H4 (cell line): Measurements from ENCODE around the gene A4GALT. TPM values are rescaled to one million over a fixed set of nuclear protein-coding genes. Genes with fewer than 3 reads are reported as not detected.
"Not testable (repeated sequence)": the region's sequence is repeated elsewhere in the genome, so short reads cannot be mapped to it uniquely, and the experiment has no call there.

Source experiments
- DNase-seq: peaks from one replicate; pipeline ENCODE4 v3.0.0-alpha.2; 2015; ENCODE audit warnings: low spot score
- total RNA-seq: library from RNA; depleted of rRNA; stranded (reverse); fragments of >200 nt; shearing (Covaris generic); gene quantifications from 2 replicates; pipeline ENCODE4 v1.2.3, GENCODE V29; 2014

The A4GALT gene
- total RNA-seq, 1 experiment from 2014 or later: 0.48 TPM

DNA sequence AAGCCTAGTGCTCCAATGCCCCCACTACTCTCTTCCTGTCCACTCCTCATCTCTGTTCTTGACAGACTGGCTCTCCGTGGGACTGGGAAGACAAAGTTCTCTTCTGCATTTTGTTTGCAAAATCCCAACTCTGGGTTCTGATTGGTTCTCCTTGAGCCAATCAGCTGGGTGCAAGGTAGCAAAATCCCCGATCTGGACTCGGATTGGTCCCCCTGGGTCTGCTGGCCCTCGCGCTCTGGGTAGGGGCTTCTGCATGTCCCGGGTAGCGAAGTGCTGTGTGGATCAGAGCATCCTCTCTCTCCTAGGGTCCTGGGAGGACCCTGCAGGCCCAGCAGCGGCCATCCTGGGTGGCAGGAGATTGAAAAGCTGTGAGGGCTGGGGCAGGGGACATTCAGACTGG, 22.3 kb upstream of the A4GALT start:
- no peak for DNase-seq

DNA sequence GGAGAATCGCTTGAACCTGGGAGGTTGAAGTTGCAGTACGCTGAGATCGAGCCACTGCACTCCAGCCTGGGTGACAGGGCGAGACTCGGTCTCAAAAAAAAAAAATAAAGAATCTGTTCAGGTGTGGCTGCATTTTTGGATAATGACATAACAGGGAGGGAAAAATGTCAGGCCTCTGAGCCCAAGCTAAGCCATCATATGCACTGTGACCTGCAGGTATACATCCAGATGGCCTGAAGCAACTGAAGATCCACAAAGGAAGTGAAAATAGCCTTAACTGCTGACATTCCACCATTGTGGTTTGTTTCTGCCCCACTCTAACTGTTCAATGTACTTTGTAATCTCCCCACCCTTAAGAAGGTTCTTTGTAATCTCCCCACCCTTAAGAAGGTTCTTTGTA, 19.6 kb upstream of the A4GALT start:
- not testable (repeated sequence) for DNase-seq

DNA sequence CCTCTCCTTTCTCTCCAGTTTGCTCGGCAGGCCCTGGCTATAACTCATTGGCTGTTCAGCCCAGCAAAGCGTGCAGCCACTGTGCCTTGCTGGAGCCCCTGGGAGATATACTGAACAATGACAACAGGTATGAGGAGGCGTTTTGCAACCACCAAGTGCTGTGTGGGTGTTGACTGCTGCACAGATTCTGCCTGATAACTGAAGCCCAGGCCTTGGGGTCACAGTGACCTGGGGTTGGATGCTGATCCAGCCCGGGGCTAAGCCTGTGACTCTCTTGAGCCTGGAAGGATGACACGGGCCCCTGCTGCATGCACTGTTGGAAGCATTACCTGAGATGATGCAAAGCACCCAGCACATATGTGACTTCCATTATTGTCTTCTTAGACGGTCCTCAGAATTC, 13.7 kb upstream of the A4GALT start:
- DNase-seq: no peak

DNA sequence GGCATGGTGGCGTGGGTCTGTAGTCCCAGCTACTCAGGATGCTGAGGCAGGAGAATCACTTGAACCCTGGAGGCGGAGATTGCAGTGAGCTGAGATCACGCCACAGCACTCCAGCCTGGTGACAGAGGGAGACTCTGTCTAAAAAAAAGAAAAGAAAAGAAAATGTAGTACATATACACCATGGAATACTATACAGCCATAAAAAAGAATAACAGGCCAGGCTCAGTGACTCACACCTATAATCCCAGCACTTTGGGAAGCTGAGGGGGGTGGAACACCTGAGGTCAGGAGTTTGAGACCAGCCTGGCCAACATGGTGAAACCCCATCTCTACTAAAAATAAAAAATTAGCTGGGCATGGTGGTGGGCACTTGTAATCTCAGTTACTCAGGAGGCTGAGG, 12.7 kb upstream of the A4GALT start:
- not testable (repeated sequence) for DNase-seq

DNA sequence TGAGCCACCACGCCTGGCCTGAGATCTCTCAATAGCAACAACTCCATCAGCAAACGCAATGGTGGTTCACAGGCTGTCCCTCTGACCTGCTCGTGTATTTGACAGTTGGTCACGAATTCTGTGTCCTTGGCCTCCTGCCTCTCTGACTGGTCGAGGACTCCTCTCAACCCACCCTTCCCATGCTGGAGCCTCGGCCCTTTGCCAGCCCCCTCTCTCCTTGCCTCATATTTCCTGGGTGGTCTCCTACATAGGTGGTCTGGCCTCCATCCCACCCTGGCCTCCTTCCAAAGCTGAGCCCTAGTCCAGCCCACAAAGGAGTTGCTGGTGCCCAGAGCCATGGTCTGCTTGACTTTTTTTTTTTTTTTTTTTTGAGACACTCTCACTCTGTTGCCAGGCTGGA, 11.4 kb upstream of the A4GALT start:
- no peak for DNase-seq

DNA sequence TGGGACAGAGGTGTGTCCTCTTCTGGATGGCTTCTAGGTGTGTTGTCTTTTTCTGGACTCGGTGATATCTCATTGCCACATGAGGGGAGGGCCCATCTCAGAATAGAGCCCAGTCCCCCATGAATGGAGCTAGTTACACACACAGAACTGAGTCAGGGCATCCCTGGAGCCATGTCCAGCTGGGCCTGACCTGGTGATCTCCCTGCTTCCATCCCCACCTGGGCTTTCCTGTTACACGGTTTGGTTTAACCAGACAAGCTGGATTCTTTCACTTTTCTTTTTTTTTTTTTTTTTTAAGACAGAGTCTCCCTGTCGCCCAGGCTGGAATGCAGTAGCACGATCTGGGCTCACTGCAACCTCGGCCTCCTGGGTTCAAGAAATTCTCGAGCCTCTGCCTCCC, 6.1 kb upstream of the A4GALT start:
- DNase-seq: no peak

DNA sequence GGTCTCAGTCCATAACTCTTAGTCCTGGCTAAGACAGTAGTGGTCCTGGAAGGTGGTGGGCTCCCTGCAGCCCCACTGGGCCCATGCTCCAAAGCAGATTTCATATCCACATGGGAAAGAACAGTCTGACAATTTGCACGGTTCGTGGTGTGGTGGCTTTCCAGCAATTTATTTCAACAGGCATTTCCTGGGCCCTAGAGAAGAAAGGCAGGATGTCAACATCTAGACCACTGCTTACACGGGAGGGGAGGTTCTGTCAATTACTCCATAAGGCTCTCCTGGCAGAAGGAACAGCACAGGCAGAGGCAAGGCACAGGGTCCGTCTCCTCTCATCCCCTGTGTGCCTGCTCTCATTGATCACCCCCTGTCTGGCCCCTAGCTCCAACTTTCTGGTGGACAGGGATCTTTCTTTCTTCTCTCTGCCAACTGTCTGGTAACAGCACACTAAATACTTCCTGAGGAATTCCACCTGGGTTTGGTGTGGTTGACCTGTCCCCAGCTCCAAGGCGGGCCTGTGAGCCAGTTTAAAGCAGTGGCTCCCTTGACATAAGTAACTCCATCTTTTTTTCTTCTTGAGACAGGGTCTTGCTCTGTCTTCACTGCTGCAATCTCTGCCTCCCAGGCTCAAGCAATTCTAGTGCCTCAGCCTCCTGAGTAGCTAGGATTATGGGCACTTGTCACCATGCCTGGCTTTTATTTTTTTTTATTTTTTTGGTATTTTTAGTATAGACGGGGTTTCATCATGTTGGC, 5.1 kb upstream of the A4GALT start:
- DNase-seq: peak; percentile 43

DNA sequence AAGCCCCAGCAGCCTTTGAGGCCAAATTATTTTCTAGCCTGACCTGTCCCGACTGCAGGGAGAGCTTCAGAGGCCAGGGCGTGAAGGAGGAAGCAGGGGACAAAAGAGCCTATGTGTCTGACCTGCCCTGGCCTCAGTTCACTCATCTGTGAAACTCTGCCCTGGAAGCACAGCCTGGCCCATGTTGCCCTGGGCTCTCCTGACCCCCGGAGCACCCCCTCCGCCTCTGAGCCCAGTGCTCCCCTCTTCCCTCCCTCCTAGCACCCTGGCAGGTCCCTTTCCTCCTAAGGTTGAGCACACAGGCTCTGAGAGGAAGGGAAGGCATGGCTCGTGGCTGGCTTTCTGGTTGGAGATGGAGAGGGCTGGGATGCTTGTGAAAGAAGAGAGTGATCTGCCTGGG, 3.4 kb upstream of the A4GALT start:
- DNase-seq: no peak

DNA sequence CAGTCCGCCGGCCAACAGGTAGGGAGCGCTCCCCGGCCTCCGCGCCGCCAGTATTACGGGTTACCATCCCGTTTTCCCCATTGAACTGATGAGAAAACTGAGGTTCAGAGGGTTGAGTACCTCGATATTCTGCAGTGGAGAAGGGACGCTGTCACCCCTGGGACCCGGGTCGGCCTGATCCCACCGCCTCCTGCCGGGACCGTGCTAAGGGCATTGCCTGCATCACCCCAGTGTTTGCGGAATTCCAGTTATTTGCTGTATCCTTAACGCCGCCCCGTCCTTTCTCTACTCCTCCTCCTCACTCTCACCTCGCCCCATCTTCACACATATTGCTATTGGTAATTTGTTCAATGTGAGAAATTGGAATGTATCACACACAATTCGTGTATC, 370 bp upstream of the A4GALT start:
- DNase-seq: no peak

DNA sequence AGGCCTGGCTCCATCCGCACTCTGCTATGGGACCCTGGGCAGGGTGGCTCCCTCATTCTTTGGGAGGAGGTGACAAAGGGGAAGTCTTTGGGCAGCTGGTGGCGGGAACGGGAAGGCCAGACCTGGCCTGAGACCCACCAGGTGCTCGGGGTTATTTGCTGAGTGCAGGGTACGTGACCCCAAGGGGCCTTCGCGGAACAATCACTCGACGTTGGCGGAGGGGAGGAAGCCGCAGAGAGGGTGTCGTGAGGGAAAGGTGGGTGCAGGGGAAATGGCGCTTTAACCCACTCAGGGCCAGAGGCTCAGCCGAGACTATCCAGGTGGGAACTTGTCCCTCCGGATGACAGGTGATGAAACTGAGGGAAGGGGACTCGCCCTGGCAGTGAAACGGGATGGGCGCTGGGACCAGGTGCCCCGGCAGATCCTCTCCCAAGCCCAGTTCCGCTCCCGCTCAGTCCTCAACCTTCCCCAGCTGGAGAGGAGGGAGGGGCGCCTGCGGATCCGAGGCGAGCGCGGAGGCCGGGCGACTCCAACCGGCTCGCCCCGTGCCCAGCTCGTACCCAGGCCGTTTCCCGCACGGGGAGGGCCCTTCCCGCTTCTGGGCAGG, 911 bp downstream of the A4GALT start:
- DNase-seq: no peak

DNA sequence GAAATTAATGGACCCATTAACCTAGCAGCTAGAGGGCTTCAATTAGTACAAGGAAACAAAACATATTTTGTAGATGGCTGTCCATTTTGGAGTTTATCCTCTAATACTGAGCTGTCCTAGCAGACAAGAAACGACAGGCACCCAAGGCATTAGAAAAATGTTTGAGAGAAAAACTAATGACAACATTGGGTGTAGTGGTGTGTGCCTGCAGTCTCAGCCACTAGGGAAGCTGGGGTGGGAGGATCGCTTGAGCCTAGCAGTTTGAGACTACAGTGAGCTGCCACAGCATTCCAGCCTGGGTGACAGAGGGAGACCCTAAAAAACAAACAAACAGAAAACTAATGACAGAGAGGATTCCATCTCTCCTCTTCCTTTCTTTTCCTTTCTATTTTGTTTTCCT, 1.5 kb downstream of the A4GALT start:
- no peak for DNase-seq

DNA sequence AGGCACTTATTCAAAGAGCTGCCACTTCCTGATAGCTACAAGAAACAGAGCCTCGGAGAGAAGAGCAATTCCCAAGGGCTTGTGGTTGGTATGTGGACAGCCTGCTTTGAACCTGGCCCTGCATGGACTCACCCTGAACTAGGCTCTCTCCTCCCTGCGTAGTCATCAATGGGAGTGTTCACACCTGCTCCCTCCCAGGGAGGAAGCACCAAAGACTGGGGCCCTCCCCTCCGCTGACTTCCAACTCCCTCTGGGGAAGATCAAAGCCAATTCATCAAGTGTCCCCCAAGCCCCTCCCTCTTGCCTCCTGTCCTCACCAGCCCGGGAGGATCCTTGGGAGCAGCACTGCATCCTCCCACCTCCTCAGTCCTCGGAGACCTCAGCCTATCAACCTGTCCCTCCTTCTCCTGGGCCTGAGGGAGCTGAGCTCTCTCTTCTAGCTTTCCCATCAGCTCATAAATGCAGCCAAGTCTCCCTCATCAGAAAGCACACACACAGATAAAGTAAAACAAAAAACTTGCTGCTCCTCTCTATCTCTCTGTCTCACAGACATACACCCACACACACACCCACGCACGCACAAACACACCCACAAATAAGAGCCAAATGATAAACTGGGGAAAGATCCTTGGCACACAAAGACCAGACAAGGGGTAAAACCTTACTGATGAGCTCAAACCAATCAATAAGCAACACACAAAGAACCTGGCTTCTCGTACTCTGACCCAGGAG, 3.3 kb downstream of the A4GALT start:
- DNase-seq: no peak

DNA sequence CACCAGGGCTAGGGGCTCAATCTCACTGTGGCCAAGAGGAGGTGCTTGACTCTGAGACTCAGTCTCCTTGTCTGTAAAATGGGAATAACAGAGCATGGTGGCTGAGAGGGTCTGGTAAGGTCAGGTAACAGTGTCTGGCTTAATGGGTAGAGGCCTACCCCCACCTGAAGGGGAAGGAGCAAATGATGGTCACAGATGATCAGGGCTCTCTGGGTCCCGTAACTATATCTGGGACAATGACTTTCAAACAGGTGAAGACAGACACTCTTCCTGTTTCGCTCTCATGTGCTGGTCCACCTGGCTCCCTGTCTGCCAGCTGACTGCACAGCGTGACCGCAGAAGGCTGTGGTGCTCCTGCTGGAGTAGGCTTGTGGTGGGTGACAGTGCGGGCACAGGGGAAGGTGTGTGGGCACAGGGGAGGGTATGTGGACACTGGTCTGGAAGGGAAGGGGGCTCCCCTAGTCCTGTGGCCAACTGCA, 4.0 kb downstream of the A4GALT start:
- DNase-seq: no peak

DNA sequence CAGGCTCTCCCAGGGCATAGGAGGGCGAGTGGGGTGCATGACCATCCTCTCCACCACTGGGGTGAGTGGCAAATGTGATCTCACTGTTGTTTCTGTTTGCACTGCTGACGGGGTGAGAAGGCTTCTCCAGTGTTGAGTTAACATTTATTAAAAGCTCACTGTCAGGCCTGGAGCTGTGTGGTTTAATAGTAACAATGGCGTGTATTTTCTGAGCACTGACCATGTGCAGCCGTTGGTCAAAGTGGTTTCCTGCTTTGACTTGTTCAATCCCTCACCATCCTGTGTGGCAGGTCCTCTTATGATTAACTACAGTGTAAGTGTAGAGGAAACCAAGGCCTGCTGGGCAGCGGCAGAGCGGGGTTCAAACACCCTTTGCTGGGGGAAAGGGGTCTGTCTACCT, 4.4 kb downstream of the A4GALT start:
- DNase-seq: no peak

DNA sequence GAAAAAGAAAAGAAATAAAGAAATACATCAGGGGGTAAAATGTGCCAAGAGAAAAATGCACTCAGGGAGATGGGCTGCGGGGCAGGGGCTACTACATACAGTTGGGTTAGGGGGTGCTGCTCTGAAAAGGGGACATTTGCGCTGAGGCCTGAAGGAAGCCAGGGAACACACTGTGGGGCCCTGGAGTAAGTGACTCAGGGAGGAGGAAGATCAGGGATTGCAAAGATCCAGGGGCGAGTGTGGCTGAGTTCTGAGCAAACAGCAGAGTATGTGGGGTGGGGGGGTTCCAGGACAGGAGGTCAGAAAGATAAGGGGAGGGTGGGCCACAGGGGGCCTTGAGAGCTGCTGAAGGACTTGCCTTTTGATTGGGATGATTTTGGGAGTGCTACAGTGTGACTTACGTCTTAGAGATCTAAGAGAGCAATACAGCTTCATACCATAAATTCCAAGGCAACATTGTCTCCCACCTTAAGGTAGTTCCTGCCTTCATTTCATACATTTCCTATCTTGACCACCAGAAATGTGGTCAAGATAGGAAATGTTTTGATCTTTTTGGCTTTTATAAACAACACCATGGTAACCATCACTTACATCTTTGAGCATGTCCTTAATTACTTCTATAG, 5.8 kb downstream of the A4GALT start:
- no peak for DNase-seq

DNA sequence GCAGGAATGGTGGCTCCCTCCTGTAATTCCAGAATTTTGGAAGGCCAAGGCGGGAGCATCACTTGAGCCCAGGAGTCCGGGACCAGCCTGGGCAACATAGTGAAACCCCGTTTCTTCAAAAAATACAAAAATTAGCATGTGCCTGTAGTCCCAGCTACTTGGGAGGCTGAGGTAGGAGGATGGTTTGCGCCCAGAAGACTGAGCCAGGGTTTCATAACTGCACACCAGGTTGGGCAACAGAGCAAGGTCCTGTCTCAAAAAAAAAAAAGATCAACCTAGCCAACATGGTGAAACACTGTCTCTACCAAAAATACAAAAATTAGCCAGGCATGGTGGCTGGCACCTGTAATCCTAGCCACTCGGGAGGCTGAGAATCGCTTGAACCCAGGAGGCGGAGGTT, 6.4 kb downstream of the A4GALT start:
- no peak for DNase-seq

DNA sequence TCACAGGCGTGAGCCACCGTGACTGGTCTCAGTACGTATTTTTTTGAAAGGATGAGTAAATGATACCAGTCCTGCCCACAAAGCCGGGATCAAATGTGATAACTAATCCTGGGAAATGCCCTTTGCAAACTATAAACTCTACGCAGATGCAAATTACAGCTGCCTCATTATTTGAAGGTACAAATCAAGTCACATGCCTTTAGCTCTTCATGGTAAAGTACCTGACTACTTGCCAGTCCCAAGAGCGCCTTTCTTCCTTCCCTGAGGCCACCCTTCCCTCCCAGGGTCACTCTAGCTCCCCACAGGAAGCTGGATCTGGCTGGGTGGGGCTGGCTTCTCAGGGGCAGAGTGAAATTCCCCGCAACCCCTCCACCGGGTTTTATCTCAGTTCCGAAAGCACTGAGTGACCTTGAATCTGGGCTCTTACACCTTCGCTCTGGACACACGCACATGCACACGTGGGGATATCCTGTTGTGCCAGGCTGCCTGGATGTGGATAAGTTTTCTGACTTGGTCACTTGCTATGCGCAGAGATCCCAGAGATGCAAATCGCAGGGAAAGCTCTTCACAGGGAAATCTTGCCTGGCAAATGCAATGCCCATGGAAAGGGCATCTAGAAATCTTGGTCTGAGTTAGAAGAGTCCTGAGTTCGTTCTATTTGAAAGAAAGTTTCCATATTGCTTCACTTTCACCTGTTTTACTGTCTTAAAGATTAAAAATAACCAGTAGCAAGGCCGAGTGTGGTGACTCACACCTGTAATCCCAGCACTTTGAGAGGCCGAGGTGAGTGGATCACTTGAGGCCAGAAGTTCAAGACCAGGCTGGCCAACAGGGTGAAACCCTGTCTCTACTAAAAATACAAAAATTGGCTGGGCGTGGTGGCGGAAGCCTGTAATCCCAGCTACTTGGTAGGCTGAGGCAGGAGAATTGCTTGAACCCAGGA, 8.5 kb downstream of the A4GALT start:
- DNase-seq: peak; percentile 3

DNA sequence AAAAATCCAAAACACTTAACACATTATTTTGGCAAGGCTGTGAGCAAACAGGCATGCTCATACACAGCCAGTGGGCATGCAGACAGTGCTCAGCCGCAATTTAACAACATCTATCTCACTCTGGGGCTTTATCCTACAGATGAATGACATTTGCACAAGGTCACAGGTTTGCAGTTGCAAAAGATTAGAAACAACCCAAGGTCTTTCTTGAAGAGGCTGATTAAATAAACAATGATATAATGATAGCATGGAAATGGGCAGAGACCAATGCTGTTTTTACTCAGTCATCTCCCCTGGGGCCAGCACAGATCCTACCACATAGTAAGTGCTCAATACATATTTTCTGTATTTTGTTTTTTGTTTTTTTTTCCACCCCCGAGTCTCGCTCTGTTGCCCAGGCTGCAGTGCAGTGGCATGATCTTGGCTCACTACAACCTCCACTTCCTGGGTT, 9.4 kb downstream of the A4GALT start:
- DNase-seq: peak; percentile 7

DNA sequence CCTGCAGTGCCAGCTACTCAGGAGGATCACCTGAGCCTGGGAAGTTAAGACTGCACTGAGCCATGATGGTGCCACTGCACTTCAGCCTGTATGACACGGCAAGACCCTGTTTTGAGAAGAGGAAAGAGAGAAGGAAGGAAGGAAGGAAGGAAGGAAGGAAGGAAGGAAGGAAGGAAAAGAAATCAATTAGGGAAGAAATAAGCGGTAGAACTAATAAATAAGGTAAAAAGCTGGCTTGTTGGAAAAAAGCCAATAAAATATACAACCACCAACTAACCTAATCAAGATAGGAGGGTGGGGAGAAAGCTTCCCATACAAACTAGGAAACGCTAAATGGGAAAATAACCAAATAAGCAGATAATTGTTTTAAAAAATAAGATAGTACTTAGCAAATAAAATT, 12.3 kb downstream of the A4GALT start:
- DNase-seq: no peak

DNA sequence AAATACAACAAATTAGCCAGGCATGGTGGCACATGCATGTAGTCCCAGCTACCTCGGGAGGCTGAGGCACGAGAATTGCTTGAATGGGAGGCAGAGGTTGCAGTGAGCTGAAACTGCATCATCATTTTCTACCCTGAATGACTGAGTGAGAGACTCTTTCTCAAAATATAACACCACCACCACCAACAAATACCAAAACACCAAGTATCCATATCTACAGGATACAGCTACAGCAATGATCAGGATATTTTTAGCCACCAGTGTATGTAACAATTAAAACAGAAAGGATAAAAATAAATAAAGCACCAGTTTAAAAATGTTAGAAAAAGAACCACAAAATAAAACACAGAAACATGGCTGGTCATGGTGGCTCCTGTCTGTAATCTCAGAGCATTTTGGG, 13.2 kb downstream of the A4GALT start:
- DNase-seq: no peak

DNA sequence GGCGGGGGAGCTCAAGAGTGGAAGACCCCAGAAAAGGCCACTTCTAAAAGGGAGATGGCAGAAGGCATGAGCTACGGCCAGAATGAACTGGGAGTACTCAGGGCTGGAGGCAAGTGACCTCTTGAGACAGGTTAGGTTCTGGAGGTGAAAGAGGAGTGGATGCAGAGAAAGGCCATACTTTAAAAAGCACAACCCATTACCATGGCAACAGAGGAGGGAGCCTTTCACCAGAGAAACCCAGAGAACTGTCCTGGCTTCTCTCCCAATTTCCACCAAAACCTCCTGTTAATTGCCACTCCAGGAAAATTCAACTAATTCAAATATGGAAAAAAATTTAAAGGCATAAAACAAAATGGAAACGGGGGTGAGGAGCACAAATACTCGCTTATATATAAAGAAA, 15.8 kb downstream of the A4GALT start:
- DNase-seq: no peak
